IMR-90 (cell line): ENCODE measurements around the gene ZC2HC1B. TPM values are rescaled to one million over a fixed set of nuclear protein-coding genes. Genes with fewer than 3 reads are reported as not detected.

Experiments
- ATAC-seq: fragments of 200-7000 bp; cut with Tn5 transposase; 2 replicates; pipeline ENCODE4 v1.9.1; 2020; ENCODE audit warnings: low read depth, mild to moderate bottlenecking, moderate library complexity
- BruUV-seq: library from RNA; stranded (reverse); fragments of 400-500 nt; replicated peaks from 2 replicates; lab custom pipeline; 2021; lab: Mats Ljungman, UMichigan
- CTCF ChIA-PET: fragments of 300-600 bp; formaldehyde crosslinking; extraction: SDS; loops from one replicate; lab custom pipeline; 2021; ENCODE audit warnings: antibody characterized with exemption; lab: Yijun Ruan, JAX
- POLR2A ChIA-PET: fragments of 300-600 bp; sonication (Branson Sonifier 250); formaldehyde crosslinking; loops from one replicate; lab custom pipeline; 2022; ENCODE audit warnings: antibody characterized with exemption; ENCODE audit not compliant: unreplicated experiment; lab: Charles Lee
- DNase-seq: peaks from one replicate; pipeline ENCODE4 v3.0.0; 2013
- H2AFZ ChIP-seq: replicated peaks from 2 replicates; pipeline ENCODE3; 2013; ENCODE audit warnings: low read length, mild to moderate bottlenecking; ENCODE audit not compliant: poor library complexity
- H2AK5ac ChIP-seq: 2 replicates; pipeline ENCODE4 v1.6.1; 2013; ENCODE audit warnings: low read depth, low read length, inconsistent platforms
- H2AK9ac ChIP-seq: replicated peaks from 2 replicates; pipeline ENCODE3; 2013; ENCODE audit warnings: mild to moderate bottlenecking, low read depth, low read length, moderate library complexity; ENCODE audit not compliant: poor library complexity
- H2BK120ac ChIP-seq: 2 replicates; pipeline ENCODE4 v1.6.1; 2013; ENCODE audit warnings: low read depth, low read length, inconsistent platforms
- H2BK15ac ChIP-seq: 3 replicates; pipeline ENCODE4 v1.6.1; 2013; ENCODE audit warnings: low read depth, low read length, inconsistent platforms
- H2BK20ac ChIP-seq: 2 replicates; pipeline ENCODE4 v1.6.1; 2013; ENCODE audit warnings: low read depth, mild to moderate bottlenecking, inconsistent platforms, low read length, moderate library complexity
- H2BK5ac ChIP-seq: 2 replicates; pipeline ENCODE4 v1.6.1; 2013; ENCODE audit warnings: mild to moderate bottlenecking, low read depth, low read length, inconsistent platforms; ENCODE audit not compliant: poor library complexity, severe bottlenecking
- H3K14ac ChIP-seq: replicated peaks from 2 replicates; pipeline ENCODE4 v1.6.1; 2013; ENCODE audit warnings: low read depth, low read length, inconsistent platforms
- H3K18ac ChIP-seq: 2 replicates; pipeline ENCODE4 v1.6.1; 2013; ENCODE audit warnings: low read depth, low read length, control low read depth
- H3K23ac ChIP-seq: 2 replicates; pipeline ENCODE4 v1.6.1; 2013; ENCODE audit warnings: low read depth, low read length, inconsistent platforms
- H3K27ac ChIP-seq: 2 replicates; pipeline ENCODE4 v1.5.1; 2013; ENCODE audit warnings: mild to moderate bottlenecking, control low read depth, low read length; ENCODE audit not compliant: insufficient read depth
- H3K27me3 ChIP-seq: 2 replicates; pipeline ENCODE4 v1.6.1; 2013; ENCODE audit warnings: low read length; ENCODE audit not compliant: control insufficient read depth, insufficient read depth
- H3K36me3 ChIP-seq: 2 replicates; pipeline ENCODE4 v1.6.1; 2013; ENCODE audit warnings: low read length, mixed read lengths; ENCODE audit not compliant: control insufficient read depth, insufficient read depth
- H3K4ac ChIP-seq: 2 replicates; pipeline ENCODE4 v1.6.1; 2013; ENCODE audit warnings: low read depth, low read length, inconsistent platforms
- H3K4me1 ChIP-seq: 2 replicates; pipeline ENCODE4 v1.6.1; 2013; ENCODE audit warnings: low read length, mixed read lengths; ENCODE audit not compliant: control insufficient read depth, insufficient read depth
- H3K4me2 ChIP-seq: 2 replicates; pipeline ENCODE4 v1.6.1; 2013; ENCODE audit warnings: low read depth, mild to moderate bottlenecking, control low read depth, low read length, moderate library complexity
- H3K4me3 ChIP-seq: 2 replicates; pipeline ENCODE4 v1.5.1; 2013; ENCODE audit warnings: low read depth, mild to moderate bottlenecking, control low read depth, low read length, moderate library complexity; ENCODE audit not compliant: insufficient read depth
- H3K56ac ChIP-seq: 2 replicates; pipeline ENCODE4 v1.6.1; 2013; ENCODE audit warnings: low read length, inconsistent platforms; ENCODE audit not compliant: insufficient read depth; ENCODE audit errors: extremely low read depth
- H3K79me1 ChIP-seq, 2 experiments: 2 replicates each; pipeline ENCODE4 v1.6.1; 2013; ENCODE audit warnings: low read length in 2 of 2, inconsistent platforms in 1 of 2, low read depth in 1 of 2
- H3K9ac ChIP-seq: 2 replicates; pipeline ENCODE4 v1.6.1; 2013; ENCODE audit warnings: low read depth, low read length, control low read depth
- H3K9me1 ChIP-seq: 2 replicates; pipeline ENCODE4 v1.6.1; 2013; ENCODE audit warnings: low read length, inconsistent platforms; ENCODE audit not compliant: insufficient read depth
- H3K9me3 ChIP-seq: 2 replicates; pipeline ENCODE4 v1.6.1; 2013; ENCODE audit warnings: low read length; ENCODE audit not compliant: control insufficient read depth, insufficient read depth
- H4K20me1 ChIP-seq: 2 replicates; pipeline ENCODE4 v1.6.1; 2013; ENCODE audit warnings: low read length, inconsistent platforms; ENCODE audit not compliant: insufficient read depth
- H4K5ac ChIP-seq: 2 replicates; pipeline ENCODE4 v1.6.1; 2013; ENCODE audit warnings: mild to moderate bottlenecking, low read depth, low read length, control low read depth
- H4K8ac ChIP-seq, 2 experiments: 2 replicates each; pipeline ENCODE4 v1.6.1; 2013; ENCODE audit warnings: low read depth in 2 of 2, low read length in 2 of 2, control low read depth in 1 of 2, inconsistent platforms in 1 of 2
- H4K91ac ChIP-seq: 2 replicates; pipeline ENCODE4 v1.6.1; 2013; ENCODE audit warnings: low read depth, low read length, inconsistent platforms; ENCODE audit not compliant: insufficient read depth
- BHLHE40 ChIP-seq: fragments of 150-350 bp; IDR thresholded peaks from 2 replicates; pipeline ENCODE4 v1.6.1; 2016; ENCODE audit warnings: mild to moderate bottlenecking, low read depth, low read length
- CEBPB ChIP-seq: IDR thresholded peaks from 2 replicates; pipeline ENCODE4 v1.6.1; 2012; ENCODE audit warnings: low read depth, low read length, improper control_type of control experiment
- CHD1 ChIP-seq: IDR thresholded peaks from 2 replicates; pipeline ENCODE4 v1.6.1; 2012; ENCODE audit warnings: low read depth, low read length, improper control_type of control experiment
- CTCF ChIP-seq: conservative IDR thresholded peaks from 2 replicates; pipeline ENCODE4 v1.5.1; 2012; ENCODE audit warnings: mild to moderate bottlenecking, low read depth, low read length, improper control_type of control experiment
- ELK1 ChIP-seq: fragments of 150-350 bp; IDR thresholded peaks from 2 replicates; pipeline ENCODE4 v1.6.1; 2016; ENCODE audit warnings: low read depth, mild to moderate bottlenecking, low read length, moderate library complexity, borderline replicate concordance
- FOS ChIP-seq: fragments of 150-350 bp; IDR thresholded peaks from 2 replicates; pipeline ENCODE4 v1.6.1; 2016; ENCODE audit warnings: low read depth, low read length
- MAFK ChIP-seq: IDR thresholded peaks from 2 replicates; pipeline ENCODE4 v1.6.1; 2012; ENCODE audit warnings: low read depth, low read length, improper control_type of control experiment
- MAZ ChIP-seq: IDR thresholded peaks from 2 replicates; pipeline ENCODE4 v1.6.1; 2012; ENCODE audit warnings: low read depth, mild to moderate bottlenecking, low read length, improper control_type of control experiment, moderate library complexity, borderline replicate concordance
- MXI1 ChIP-seq: IDR thresholded peaks from 2 replicates; pipeline ENCODE4 v1.6.1; 2012; ENCODE audit warnings: low read depth, mild to moderate bottlenecking, low read length, moderate library complexity, borderline replicate concordance
- NFE2L2 ChIP-seq: fragments of 150-350 bp; IDR thresholded peaks from 2 replicates; pipeline ENCODE4 v1.6.1; 2016; ENCODE audit warnings: low read depth, mild to moderate bottlenecking, low read length
- POLR2A ChIP-seq: IDR thresholded peaks from 2 replicates; pipeline ENCODE4 v1.6.1; 2012; ENCODE audit warnings: mild to moderate bottlenecking, low read depth, low read length
- RAD21 ChIP-seq: IDR thresholded peaks from 2 replicates; pipeline ENCODE4 v1.6.1; 2012; ENCODE audit warnings: low read length, improper control_type of control experiment
- RCOR1 ChIP-seq: IDR thresholded peaks from 2 replicates; pipeline ENCODE4 v1.6.1; 2012; ENCODE audit warnings: mild to moderate bottlenecking, low read length, improper control_type of control experiment; ENCODE audit not compliant: insufficient replicate concordance
- RFX5 ChIP-seq: IDR thresholded peaks from 2 replicates; pipeline ENCODE4 v1.8.0; 2012; ENCODE audit warnings: low read depth, mild to moderate bottlenecking, low read length, moderate library complexity
- SMC3 ChIP-seq: fragments of 150-350 bp; IDR thresholded peaks from 2 replicates; pipeline ENCODE4 v1.6.1; 2016; ENCODE audit warnings: low read depth, mild to moderate bottlenecking, antibody characterized with exemption, low read length, moderate library complexity
- WGBS, 2 experiments: methylation state at CpG; one replicate each; pipeline versions ENCODE4 v1.1.5 to v1.1.7; 2013; ENCODE audit warnings: missing lambda C conversion rate in 2 of 2; ENCODE audit not compliant: insufficient read length in 1 of 2; ENCODE audit errors: extremely low coverage in 2 of 2; 5-methylcytosine and 5-hydroxymethylcytosine counted together
- dilution Hi-C: fragments of 300-500 bp; cut with HindIII; formaldehyde crosslinking; loops from one replicate; pipeline ENCODE4 v1.14.3; 2018; ENCODE audit warnings: low sequenced_read_pairs; ENCODE audit not compliant: unreplicated experiment
- in situ Hi-C: fragments of 300-500 bp; cut with MboI; formaldehyde crosslinking; loops from 3 replicates; pipeline ENCODE4 v1.14.3; 2019; ENCODE audit warnings: low sequenced_read_pairs, inconsistent platforms, mixed read lengths
- intact Hi-C: fragments of 100-400 bp; cut with micrococcal nuclease; formaldehyde crosslinking; loops from 2 replicates; pipeline ENCODE4 v1.10.0; 2022
- polyA plus RNA-seq, 3 experiments: library from polyadenylated mRNA; depleted of rRNA; stranded (reverse); fragments of >200 nt; gene quantifications; 2 replicates each; pipeline ENCODE4 v1.2.3, GENCODE V29; 2012; ENCODE audit warnings: low replicate concordance in 1 of 3
- total RNA-seq: library from RNA; depleted of rRNA; stranded (reverse); fragments of >200 nt; gene quantifications from 2 replicates; pipeline ENCODE4 v1.2.3, GENCODE V29; 2012
- TF ChIP-seq, protein P1 (sequence below): fragments of 150-350 bp; IDR thresholded peaks from 2 replicates; pipeline ENCODE4 v1.6.1; 2017; ENCODE audit warnings: mild to moderate bottlenecking, antibody characterized with exemption, low read length, low read depth

The ZC2HC1B gene
- total and polyA plus RNA-seq, 2 of the 4 experiments (the other 2 are of a cell fraction), result not detected

DNA sequence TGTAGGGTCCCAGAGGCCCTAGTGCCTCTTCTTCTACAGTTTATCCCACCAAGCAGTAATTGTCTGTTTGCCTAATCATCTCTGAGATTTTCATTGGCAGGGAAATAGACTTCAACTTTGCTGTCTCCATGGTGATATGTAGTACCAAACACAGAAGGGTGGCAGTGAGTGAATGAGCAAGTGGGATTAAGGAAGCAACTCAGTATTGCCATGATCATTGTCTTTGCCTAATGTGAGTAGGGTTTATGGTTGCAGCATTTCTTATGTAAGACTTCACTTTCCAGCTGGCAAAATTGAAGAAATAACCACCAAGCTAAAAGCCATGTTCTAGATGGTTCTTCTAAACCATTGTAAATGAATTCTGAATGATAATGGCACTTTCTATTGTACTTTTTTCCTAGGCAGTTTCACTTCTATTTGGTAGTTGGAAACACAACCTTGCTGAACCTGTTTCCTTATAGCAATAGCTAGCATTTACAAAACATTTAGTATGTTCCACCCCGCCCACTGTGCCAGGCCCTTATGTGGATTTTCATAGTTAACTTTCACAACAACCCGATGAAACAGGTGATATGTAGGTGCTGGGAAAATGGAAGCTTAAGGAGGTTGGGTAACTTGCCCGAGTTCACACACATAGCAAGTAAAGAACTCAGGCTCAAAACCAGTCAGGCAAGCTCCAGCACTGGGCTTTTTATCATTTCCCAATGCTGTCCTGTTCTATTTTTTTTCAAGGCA, 32.0 kb downstream of the ZC2HC1B start:
- Histone ChIP-seq H3K4me2 (no peak overlapping the region), H3K9me3 (no peaks in the 10 kb centered on the region), H3K9ac (no peak overlapping the region), H2BK120ac (no peak overlapping the region), H3K14ac (no peak overlapping the region), H3K56ac (no peak overlapping the region), H2AK5ac (no peak overlapping the region), H3K27me3 (no peaks in the 10 kb centered on the region), H4K8ac (no peak overlapping the region), H4K20me1 (no peaks in the 10 kb centered on the region), H3K18ac (no peak overlapping the region), H3K27ac (no peak overlapping the region), H3K23ac (no peak overlapping the region), H2AK9ac (no peak overlapping the region), H2AFZ (no peak overlapping the region), H2BK15ac (no peak overlapping the region), H3K4me1 (no peaks in the 10 kb centered on the region), H3K4me3 (no peak overlapping the region), H4K91ac (no peak overlapping the region), H3K36me3 (no peaks in the 10 kb centered on the region), H4K5ac (no peak overlapping the region), H3K79me1 (no peaks in the 10 kb centered on the region), H2BK20ac (no peak overlapping the region), H3K9me1 (no peaks in the 10 kb centered on the region), H2BK5ac (no peak overlapping the region), H3K4ac (no peak overlapping the region)
- no peak for TF ChIP-seq RCOR1
- TF ChIP-seq POLR2A, result no peak
- no peak for TF ChIP-seq CTCF
- no peak for TF ChIP-seq ELK1
- no peak for TF ChIP-seq FOS
- no peak for TF ChIP-seq RFX5
- no peak for TF ChIP-seq NFE2L2
- TF ChIP-seq RAD21, result no peak
- TF ChIP-seq CHD1, result no peak
- no peak for TF ChIP-seq MAZ
- TF ChIP-seq MXI1, result no peak
- TF ChIP-seq BHLHE40, result no peak
- no peak for TF ChIP-seq SMC3
- TF ChIP-seq, protein P1, sequence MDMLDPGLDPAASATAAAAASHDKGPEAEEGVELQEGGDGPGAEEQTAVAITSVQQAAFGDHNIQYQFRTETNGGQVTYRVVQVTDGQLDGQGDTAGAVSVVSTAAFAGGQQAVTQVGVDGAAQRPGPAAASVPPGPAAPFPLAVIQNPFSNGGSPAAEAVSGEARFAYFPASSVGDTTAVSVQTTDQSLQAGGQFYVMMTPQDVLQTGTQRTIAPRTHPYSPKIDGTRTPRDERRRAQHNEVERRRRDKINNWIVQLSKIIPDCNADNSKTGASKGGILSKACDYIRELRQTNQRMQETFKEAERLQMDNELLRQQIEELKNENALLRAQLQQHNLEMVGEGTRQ, result no peak
- TF ChIP-seq CEBPB, result no peak
- no peak for TF ChIP-seq MAFK
- dilution Hi-C loops (no loop called here), intact Hi-C loops (no loop called here), in situ Hi-C loops (no loop called here)
- ChIA-PET CTCF (no interaction called here), POLR2A (no interaction called here)
- no CpG with 5 or more reads among the region's 3 CpGs for WGBS, 2 experiments
- no peak for DNase-seq
- no peak for ATAC-seq
- no TSS peak for BruUV-seq
